ENCODE data around the gene RTN4RL1.

- TF ChIP-seq, protein P1, sequence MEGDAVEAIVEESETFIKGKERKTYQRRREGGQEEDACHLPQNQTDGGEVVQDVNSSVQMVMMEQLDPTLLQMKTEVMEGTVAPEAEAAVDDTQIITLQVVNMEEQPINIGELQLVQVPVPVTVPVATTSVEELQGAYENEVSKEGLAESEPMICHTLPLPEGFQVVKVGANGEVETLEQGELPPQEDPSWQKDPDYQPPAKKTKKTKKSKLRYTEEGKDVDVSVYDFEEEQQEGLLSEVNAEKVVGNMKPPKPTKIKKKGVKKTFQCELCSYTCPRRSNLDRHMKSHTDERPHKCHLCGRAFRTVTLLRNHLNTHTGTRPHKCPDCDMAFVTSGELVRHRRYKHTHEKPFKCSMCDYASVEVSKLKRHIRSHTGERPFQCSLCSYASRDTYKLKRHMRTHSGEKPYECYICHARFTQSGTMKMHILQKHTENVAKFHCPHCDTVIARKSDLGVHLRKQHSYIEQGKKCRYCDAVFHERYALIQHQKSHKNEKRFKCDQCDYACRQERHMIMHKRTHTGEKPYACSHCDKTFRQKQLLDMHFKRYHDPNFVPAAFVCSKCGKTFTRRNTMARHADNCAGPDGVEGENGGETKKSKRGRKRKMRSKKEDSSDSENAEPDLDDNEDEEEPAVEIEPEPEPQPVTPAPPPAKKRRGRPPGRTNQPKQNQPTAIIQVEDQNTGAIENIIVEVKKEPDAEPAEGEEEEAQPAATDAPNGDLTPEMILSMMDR (IDR thresholded peaks at IDR 0.05), result peak in 3 of 7 experiments; percentile 39 to 44 (median 41)
- TF ChIP-seq POLR2A (IDR thresholded peaks at IDR 0.05), result no peak
These were observed 5.6 kb upstream of the RTN4RL1 start for GRCh38 chr17:2030779-2031163.
